GM12878 (cell line): ENCODE data around the gene RETN. TPM values are rescaled to one million over a fixed set of nuclear protein-coding genes. Genes with fewer than 3 reads are reported as not detected.

Experiments
- BACH1 ChIP-seq: fragments of 450-650 bp; IDR thresholded peaks from 2 replicates; pipeline ENCODE4 v1.6.1; 2017; ENCODE audit warnings: mild to moderate bottlenecking, borderline replicate concordance
- CHD2 ChIP-seq: IDR thresholded peaks from 2 replicates; pipeline ENCODE4 v1.6.1; 2011; ENCODE audit warnings: low read depth, low read length, improper control_type of control experiment, borderline replicate concordance
- E4F1 ChIP-seq: fragments of 450-650 bp; IDR thresholded peaks from 2 replicates; pipeline ENCODE4 v1.6.1; 2018; ENCODE audit warnings: borderline replicate concordance, mild to moderate bottlenecking; ENCODE audit not compliant: partially characterized antibody
- IKZF2 ChIP-seq, 2 experiments: fragments of 450-650 bp; IDR thresholded peaks; 2 replicates each; pipeline ENCODE4 v1.6.1; 2017; ENCODE audit warnings: mild to moderate bottlenecking in 2 of 2, moderate library complexity in 2 of 2
- PBX3 ChIP-seq: IDR thresholded peaks from 2 replicates; pipeline ENCODE4 v1.6.1; 2011; ENCODE audit warnings: mild to moderate bottlenecking, low read depth, low read length, moderate library complexity; ENCODE audit not compliant: insufficient replicate concordance
- REST ChIP-seq: IDR thresholded peaks from 2 replicates; pipeline ENCODE4 v1.6.1; 2012; ENCODE audit warnings: mild to moderate bottlenecking, low read depth, low read length
- SPI1 ChIP-seq: IDR thresholded peaks from 2 replicates; pipeline ENCODE4 v1.6.1; 2011; ENCODE audit warnings: low read depth, mild to moderate bottlenecking, low read length, moderate library complexity, borderline replicate concordance; ENCODE audit not compliant: insufficient read depth
- polyA plus RNA-seq, 11 experiments: library from polyadenylated mRNA; depleted of rRNA in 4 of 11; unstranded in 6 of 11; stranded (reverse) in 5 of 11; fragments of >200 nt; fragmentation: Nextera tagmentation in 4 of 11; fragmentation: Illumina TruSeq in 1 of 11; extraction: Ambion mirVana in 4 of 11; extraction: Trizol in 1 of 11; gene quantifications; 1 replicate in 1 of 11; 2 replicates in 10 of 11; pipeline versions ENCODE4 v1.2.1 to v1.2.3, GENCODE V29; 2011 to 2016; ENCODE audit warnings: inconsistent platforms in 2 of 11, missing spikeins in 2 of 11, low read depth in 1 of 11
- total RNA-seq, 4 experiments: library from RNA; depleted of rRNA in 3 of 4; stranded (reverse); fragments of >200 nt in 3 of 4; fragmentation: Illumina TruSeq in 1 of 4; extraction: Trizol in 1 of 4; gene quantifications; 2 replicates each; pipeline versions ENCODE4 v1.2.1 to v1.2.3, GENCODE V29; 2013 to 2021

RETN gene
- total and polyA plus RNA-seq, 10 of the 15 experiments (the other 5 are each of a cell fraction or from before 2014, with no cell fraction given) = 0.26 TPM; not detected in 9

DNA sequence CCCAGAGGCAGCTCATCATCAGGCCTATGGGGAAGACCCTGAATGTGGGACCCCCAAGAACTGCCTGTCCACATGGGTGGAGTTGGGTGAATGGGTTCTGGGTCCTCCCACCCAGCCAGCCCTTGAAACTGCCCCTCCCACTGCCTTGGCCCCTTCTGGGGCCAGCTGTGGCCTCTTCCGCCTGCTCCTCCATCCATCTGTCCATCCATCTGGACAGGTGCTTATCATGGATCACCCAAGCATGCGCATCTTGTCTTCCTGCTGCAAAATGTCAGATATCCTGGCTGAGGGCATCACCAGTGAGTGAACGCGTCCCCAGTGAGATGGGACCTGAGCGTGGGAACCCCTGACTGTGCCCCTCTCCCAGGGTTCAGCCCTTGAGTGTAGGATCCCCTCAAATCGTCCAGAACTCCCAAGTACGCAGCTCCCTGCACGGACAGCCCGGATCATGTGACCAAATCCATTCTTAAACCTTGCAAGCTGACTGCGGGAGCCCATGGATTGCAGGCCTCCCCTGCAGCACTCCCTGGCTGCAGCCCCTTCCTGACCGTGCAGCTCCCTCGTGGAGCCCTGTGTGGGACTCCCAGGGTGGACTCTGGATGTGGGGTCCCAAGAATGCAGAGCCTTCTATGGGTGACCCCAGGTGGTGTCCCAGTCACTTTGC lies 29.9 kb upstream of the RETN start (continued):
- TF ChIP-seq E4F1 = no peak
- no peak for TF ChIP-seq PBX3
- TF ChIP-seq IKZF2 (IDR thresholded peaks at IDR 0.05) = no peak
- no peak for TF ChIP-seq BACH1
- TF ChIP-seq REST = no peak
- no peak for TF ChIP-seq SPI1
- no peak for TF ChIP-seq CHD2
